Germinal center (tissue), 1 donor: ENCODE measurements around the gene VPS11.
A peak's percentile ranks its signal among the peaks of the same experiment; 100 is the strongest.

Experiments
- DNase-seq: peaks from one replicate; pipeline ENCODE4 v3.0.0; 2012; ENCODE audit warnings: mixed read lengths, low spot score

VPS11 gene

GRCh38 chr11:119121008-119121810 lies 53.6 kb downstream of the VPS11 start, which contains the start of gene HINFP:
Gene HINFP, plus strand, starts transcription at chr11:119121580. Its CDS starts 5,365 bp downstream, at chr11:119126945.
- DNase-seq: peak; percentile 99

GRCh38 chr11:119121811-119122124 lies 54.1 kb downstream of the VPS11 start:
- DNase-seq: no peak

GRCh38 chr11:119125821-119126220 lies 58.2 kb downstream of the VPS11 start:
- no peak for DNase-seq

GRCh38 chr11:119126675-119127268 lies 59.2 kb downstream of the VPS11 start:
- no peak for DNase-seq

- no peak for DNase-seq
Observed at GRCh38 chr11:119130662-119131061, 63.0 kb downstream of the VPS11 start.
